Measurements from ENCODE around the gene ARHGAP42.

GRCh38 chr11:100663996-100664395 is 23.1 kb upstream of the ARHGAP42 start:
- TF ChIP-seq POLR2A (IDR thresholded peaks at IDR 0.05), result no peak
- no peak for TF ChIP-seq POLR2AphosphoS5 (IDR thresholded peaks at IDR 0.05)

All from spleen (tissue), 3 donors.